ENCODE measurements around the gene CAMSAP3.
"Not testable (repeated sequence)": the region's sequence is repeated elsewhere in the genome, so short reads cannot be mapped to it uniquely, and the experiment has no call there.

Gene CAMSAP3

DNA sequence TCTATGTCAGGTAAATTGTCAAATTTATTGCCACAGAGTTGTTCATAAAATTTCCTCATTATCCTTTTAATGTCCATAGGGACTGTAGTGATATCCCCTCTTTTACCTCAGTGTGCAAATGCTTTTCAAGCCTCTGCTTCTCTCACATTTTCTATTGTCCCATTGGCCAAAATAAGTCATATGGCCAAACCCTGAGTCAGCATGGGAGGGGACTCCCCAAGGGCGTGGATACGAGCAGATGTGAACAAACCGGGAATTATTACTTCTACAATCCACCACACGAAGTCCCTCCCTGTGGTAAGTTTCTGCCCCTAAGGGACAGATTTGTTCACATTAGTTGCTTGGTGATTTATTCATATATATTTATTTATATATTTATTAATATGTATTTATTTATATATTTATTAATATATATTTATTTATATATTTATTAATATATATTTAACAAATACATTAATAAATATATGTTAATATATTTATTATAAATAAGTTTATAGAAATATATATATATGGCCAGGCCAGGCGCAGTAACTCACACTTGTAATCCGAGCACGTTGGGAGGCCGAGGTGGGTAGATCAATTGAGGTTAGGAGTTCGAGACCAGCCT, 20.1 kb upstream of the CAMSAP3 start:
- no peak overlapping the region for H3K27ac ChIP-seq
- no peak for DNase-seq (ENCODE audit: low spot score)
- no peak for TF ChIP-seq CTCF (IDR thresholded peaks at IDR 0.05)
- H3K4me3 ChIP-seq, result no peak overlapping the region

- H3K27ac ChIP-seq; DNase-seq (ENCODE audit: low spot score); H3K4me3 ChIP-seq: not testable (repeated sequence)
These were observed 18.2 kb upstream of the CAMSAP3 start for GRCh38 chr19:7577422-7577821.

DNA sequence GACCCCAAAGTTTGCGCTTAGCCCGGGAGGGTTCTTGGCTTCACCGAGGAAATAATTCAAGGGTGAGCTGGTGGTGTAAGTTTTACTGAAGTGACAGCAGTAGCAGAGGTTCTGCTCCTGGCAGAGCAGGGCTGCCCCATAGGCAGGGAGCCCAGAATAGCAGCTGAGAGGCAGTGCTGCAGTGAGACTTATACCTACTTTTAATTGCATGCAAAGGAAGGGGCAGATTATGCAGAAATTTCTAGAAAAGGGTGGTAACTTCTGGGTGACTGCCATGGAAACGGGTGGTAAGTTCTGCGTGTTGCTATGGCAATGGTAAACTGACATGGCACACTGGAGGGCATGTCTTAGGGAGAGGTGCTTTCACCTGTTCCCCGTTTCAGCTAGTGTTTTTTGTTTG, 17.5 kb upstream of the CAMSAP3 start:
- no peak overlapping the region for H3K27ac ChIP-seq
- no peak for TF ChIP-seq CTCF (IDR thresholded peaks at IDR 0.05)
- no peak for DNase-seq (ENCODE audit: low spot score)
- no peak overlapping the region for H3K4me3 ChIP-seq

GRCh38 chr19:7579182-7579581, 16.5 kb upstream of the CAMSAP3 start:
- Histone ChIP-seq H3K27ac (no peak overlapping the region), H3K4me3 (no peak overlapping the region)
- no peak for TF ChIP-seq CTCF (IDR thresholded peaks at IDR 0.05)
- DNase-seq (ENCODE audit: low spot score), result no peak

DNA sequence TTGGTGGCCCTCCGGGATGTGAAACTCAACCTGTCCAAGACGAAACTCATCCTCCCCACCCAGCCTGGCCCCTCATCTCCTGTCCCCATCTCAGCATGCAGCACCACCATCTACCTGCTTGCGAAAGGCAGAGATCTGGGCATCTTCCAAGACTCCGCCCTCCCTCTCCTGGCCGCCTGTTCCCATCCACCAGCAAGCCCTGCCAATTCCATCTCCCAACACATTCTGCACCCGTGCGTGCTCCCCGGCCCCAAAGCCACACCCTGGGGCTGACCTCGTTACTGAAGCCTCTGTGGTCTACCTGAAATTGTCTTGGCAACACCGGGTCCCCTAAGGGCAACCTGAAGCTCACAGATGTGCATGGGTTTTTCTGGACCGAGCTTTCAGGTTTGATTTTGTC, 13.2 kb upstream of the CAMSAP3 start:
- H3K27ac ChIP-seq, result no peak overlapping the region
- no peak for TF ChIP-seq CTCF (IDR thresholded peaks at IDR 0.05)
- DNase-seq (ENCODE audit: low spot score), result no peak
- no peak overlapping the region for H3K4me3 ChIP-seq

- H3K4me3 ChIP-seq, result no peak overlapping the region
- DNase-seq (ENCODE audit: low spot score), result no peak
- no peak for TF ChIP-seq CTCF (IDR thresholded peaks at IDR 0.05)
- no peak overlapping the region for H3K27ac ChIP-seq
These were observed 5.8 kb upstream of the CAMSAP3 start for GRCh38 chr19:7589822-7590221.

DNA sequence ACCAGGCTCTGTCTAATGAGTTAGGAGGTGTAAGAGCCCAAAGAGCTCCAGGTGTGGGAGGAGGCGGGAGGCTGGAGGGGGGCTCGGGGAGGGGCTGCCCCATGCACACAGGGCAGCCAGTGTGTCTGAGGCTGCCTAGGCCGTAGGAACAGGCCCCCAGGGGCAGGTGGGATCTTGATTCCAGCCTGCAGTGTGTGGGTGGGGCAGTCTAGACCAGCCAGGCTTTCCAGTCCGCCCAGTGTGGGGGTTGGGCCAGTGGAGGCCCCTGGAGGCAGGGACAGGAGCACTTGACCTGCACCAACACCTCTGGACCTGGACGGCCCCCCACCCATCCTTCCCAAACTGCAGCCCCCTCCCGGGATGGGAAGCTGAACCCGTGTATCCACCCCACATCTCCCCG, 5.4 kb upstream of the CAMSAP3 start:
- TF ChIP-seq CTCF (IDR thresholded peaks at IDR 0.05), result no peak
- H3K4me3 ChIP-seq, result no peak overlapping the region
- DNase-seq (ENCODE audit: low spot score), result no peak
- H3K27ac ChIP-seq, result no peak overlapping the region

Data from coronary artery (tissue), 2 donors.